Esophagus squamous epithelium (tissue), 4 donors: ENCODE measurements around the gene RACK1.

Experiments
- CTCF ChIP-seq, 6 experiments: fragments of 450-650 bp in 4 of 6; fragments of 200-600 bp in 2 of 6; sonication (generic) in 2 of 6; IDR thresholded peaks; one replicate each; pipeline ENCODE4 v1.5.1; 2016 to 2019; ENCODE audit warnings: antibody characterized with exemption in 6 of 6, mild to moderate bottlenecking in 4 of 6, moderate library complexity in 4 of 6
- POLR2A ChIP-seq, 4 donors: fragments of 450-650 bp; IDR thresholded peaks; one replicate each; pipeline ENCODE4 v1.6.1; 2017; ENCODE audit warnings: antibody characterized with exemption in 4 of 4, mild to moderate bottlenecking in 4 of 4, moderate library complexity in 3 of 4

GRCh38 chr5:181258576-181258975 is 14.9 kb upstream of the RACK1 start:
- no peak for TF ChIP-seq CTCF (IDR thresholded peaks at IDR 0.05)
- TF ChIP-seq POLR2A (IDR thresholded peaks at IDR 0.05) = no peak
